Fibroblast of lung (primary cell): ENCODE measurements around the gene NFATC4.

Experiments
- CTCF ChIP-seq, 2 donors: IDR thresholded peaks in 1 of 2; conservative IDR thresholded peaks in 1 of 2; 1 replicate in 1 of 2; 2 replicates in 1 of 2; pipeline ENCODE4 v1.5.1; 2011 to 2012; ENCODE audit warnings: low read length in 2 of 2, control low read depth in 1 of 2, inconsistent platforms in 1 of 2, low read depth in 1 of 2, mild to moderate bottlenecking in 1 of 2
- EZH2 ChIP-seq: IDR thresholded peaks from 2 replicates; pipeline ENCODE4 v1.5.1; 2012; ENCODE audit warnings: low read length, control low read depth, mild to moderate bottlenecking; ENCODE audit errors: missing control alignments

- no peak for TF ChIP-seq CTCF (conservative IDR thresholded peaks at IDR 0.05 in 1 of 2, IDR thresholded peaks at IDR 0.05 in 1 of 2; ENCODE audit: low read depth in 1 of 2, low read length in 2 of 2)
- no peak for TF ChIP-seq EZH2
Measured at GRCh38 chr14:24379907-24380730, 12.1 kb downstream of the NFATC4 start.
